Amniotic stem cell (primary cell): Measurements from ENCODE around the gene DENND4A.

Source experiments
- DNase-seq: peaks from one replicate; lab custom pipeline; 2025; lab: John Stamatoyannopoulos, UW

DENND4A gene

GRCh38 chr15:65666257-65666656, 125.8 kb downstream of the DENND4A start:
- DNase-seq, result no peak

- no peak for DNase-seq
Measured at GRCh38 chr15:65663521-65663920, 128.6 kb downstream of the DENND4A start.

- no peak for DNase-seq
Measured at GRCh38 chr15:65660927-65661326, 131.2 kb downstream of the DENND4A start.

- no peak for DNase-seq
Measured at GRCh38 chr15:65659502-65660052, 132.5 kb downstream of the DENND4A start.

- no peak for DNase-seq
Measured at GRCh38 chr15:65655457-65655856, 136.6 kb downstream of the DENND4A start.

GRCh38 chr15:65655026-65655425, 137.1 kb downstream of the DENND4A start:
- no peak for DNase-seq

GRCh38 chr15:65653801-65654521, 138.1 kb downstream of the DENND4A start:
- DNase-seq, result no peak

GRCh38 chr15:65653341-65653740, 138.8 kb downstream of the DENND4A start:
- DNase-seq, result no peak

GRCh38 chr15:65651831-65652749, 140.0 kb downstream of the DENND4A start:
- DNase-seq, result no peak

GRCh38 chr15:65651042-65651322, 141.1 kb downstream of the DENND4A start:
- no peak for DNase-seq

GRCh38 chr15:65650312-65651041, 141.6 kb downstream of the DENND4A start:
- DNase-seq, result no peak

GRCh38 chr15:65646486-65646885, 145.6 kb downstream of the DENND4A start:
- DNase-seq, result no peak

- no peak for DNase-seq
Measured at GRCh38 chr15:65645392-65645791, 146.7 kb downstream of the DENND4A start.

- no peak for DNase-seq
Measured at GRCh38 chr15:65644282-65644681, 147.8 kb downstream of the DENND4A start.

GRCh38 chr15:65642594-65642993, 149.5 kb downstream of the DENND4A start:
- no peak for DNase-seq

GRCh38 chr15:65641768-65642475, 150.2 kb downstream of the DENND4A start:
- no peak for DNase-seq

GRCh38 chr15:65639509-65639908, 152.6 kb downstream of the DENND4A start:
- DNase-seq, result no peak

GRCh38 chr15:65638681-65639089, 153.4 kb downstream of the DENND4A start:
- DNase-seq, result peak; percentile 57

- DNase-seq, result no peak
Measured at GRCh38 chr15:65638109-65638508, 154.0 kb downstream of the DENND4A start.

GRCh38 chr15:65634356-65634755, 157.7 kb downstream of the DENND4A start:
- no peak for DNase-seq

GRCh38 chr15:65633752-65634151, 158.3 kb downstream of the DENND4A start:
- no peak for DNase-seq
